Activated CD8-positive, alpha-beta memory T cell treated with anti-CD3 and anti-CD28 coated beads for 1 hour (primary cell): ENCODE results near the gene LAMB3.

Experiments used
- DNase-seq, 2 donors: peaks; one replicate each; pipeline ENCODE4 v3.0.0-alpha.2; 2020; ENCODE audit warnings: low read depth in 1 of 2; ENCODE audit errors: extremely low read depth in 1 of 2

LAMB3 gene

GRCh38 chr1:209619696-209620486 is 32.3 kb downstream of the LAMB3 start:
- no peak for DNase-seq

GRCh38 chr1:209618756-209619420 is 33.3 kb downstream of the LAMB3 start:
- DNase-seq: no peak

GRCh38 chr1:209618291-209618690 is 33.9 kb downstream of the LAMB3 start:
- DNase-seq: no peak

DNA sequence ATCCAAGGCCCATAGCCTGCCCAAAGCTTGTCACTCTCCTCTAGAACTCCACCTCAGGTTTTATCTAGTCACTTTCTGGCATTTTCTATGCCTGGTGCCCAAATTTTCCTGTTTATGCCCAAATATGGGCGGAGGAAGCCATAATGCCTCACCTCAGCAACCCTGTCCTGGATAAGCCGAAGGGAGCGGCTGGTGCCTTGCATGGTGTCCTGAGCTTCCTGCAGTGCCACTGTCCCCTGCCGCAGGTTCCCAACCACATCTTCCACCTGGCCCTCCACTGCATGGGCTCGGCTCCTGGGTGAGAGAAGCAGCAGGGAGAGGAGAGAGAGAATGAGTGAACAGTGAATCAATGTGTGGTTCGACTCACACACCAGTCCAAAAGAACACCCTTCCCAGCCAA is 34.5 kb downstream of the LAMB3 start:
- DNase-seq: no peak

GRCh38 chr1:209617047-209617673 is 35.1 kb downstream of the LAMB3 start:
- DNase-seq: no peak

DNA sequence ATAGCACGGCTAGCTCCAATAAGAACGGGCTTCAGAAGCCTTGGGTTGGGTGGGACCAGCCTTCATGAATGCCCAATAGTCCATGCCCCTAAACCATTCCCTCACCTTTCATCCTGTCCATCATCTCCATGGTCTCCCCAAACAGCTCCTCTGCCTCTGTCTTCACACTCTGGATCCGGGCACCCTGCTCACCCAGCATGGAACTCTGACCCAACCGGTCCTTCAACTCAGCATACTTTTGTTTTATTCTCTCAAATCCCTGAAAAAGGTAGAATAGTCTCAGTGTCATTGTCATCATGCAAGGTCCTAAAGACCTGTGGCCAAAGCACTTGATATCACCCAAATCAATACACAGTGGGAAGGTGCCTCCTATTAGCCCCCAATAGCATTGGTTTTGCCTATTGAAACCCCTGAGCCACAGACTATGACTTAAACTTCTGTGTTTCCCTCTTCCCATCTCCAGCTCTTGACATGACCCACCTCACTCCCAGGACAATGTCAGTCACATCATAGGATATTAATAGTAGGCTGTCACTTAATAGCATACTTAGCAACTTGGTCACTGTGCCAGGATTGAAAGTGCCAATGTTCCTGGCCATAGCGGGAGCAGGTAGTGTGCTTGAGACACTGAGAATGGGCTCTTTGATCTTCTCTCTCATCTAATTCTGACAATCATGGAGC is 35.7 kb downstream of the LAMB3 start:
- DNase-seq: no peak

GRCh38 chr1:209614906-209615305 is 37.3 kb downstream of the LAMB3 start:
- no peak for DNase-seq

- DNase-seq: no peak
These were observed 38.1 kb downstream of the LAMB3 start for GRCh38 chr1:209614151-209614420.

DNA sequence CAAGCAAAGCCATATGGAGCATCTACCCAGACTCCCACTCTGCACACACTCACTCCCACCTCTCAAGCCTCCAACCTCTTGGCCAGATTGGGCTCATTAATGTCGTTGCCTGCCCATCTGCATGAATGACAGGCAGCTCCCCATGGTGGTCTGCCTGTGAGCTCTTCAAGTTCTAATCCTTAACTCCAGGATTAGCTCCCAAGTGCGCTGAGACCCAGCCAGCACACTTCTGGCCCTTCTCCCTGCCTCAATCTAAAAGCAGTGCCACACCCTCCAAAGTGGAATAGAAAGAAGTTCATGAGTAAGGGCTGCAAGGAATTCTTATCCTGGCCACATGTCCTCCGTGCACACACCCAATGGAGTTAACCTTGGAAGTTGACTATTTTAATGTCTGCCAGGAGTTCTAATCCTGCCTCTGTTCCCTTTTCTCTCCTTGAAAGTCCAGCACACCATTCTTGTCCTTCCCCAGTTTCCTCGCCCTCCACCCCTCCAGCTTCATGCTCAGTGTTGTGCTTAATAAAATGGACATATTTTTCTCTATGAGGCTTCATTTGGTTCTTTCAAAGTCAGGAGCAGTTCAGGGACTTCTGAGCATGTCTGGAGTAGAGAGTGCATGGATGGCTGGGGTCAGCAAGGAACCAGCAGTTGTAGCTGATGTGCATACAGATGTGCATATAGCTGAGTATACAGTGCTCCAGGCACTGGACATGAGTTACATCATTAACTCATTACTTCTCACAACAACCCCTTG is 38.6 kb downstream of the LAMB3 start:
- DNase-seq: no peak

- DNase-seq: no peak
These were observed 39.4 kb downstream of the LAMB3 start for GRCh38 chr1:209612646-209613399.

DNA sequence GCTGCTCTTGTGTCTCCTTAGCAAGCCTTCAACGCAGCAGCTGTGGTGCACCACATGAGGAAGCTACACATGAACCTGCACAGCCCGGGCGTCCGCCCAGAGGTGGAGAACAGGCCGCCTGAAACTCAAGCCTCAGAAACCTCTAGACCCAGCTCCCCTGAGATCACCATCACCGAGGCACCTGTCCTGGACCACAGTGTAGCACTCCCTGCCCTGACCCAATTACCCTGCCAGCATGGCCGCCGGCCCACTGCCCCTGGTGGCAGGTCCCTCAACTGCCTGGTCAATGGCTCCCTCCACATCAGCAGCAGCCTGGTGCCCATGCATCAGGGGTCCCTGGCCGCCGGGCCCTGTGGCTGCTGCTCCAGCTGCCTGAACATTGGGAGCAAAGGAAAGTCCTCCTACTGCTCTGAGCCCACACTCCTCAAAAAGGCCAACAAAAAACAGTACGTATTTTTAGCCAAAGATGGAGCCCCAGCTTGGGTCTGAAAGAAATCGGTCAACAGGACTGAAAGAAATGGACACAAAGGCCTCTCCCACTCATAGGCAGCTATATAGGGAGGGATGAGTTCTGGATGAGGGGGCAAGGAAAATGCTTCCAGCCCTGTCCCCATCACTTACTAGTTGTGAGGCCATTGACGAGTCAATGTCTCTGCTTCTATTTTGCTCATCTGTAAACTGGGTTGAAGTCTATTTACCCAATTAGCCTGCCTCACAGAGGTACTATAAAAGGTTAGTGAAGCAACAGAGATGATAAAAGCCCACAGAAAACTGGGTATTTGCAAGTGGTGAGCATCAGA is 40.3 kb downstream of the LAMB3 start:
- no peak for DNase-seq

GRCh38 chr1:209610631-209610905 is 41.7 kb downstream of the LAMB3 start:
- DNase-seq: no peak

DNA sequence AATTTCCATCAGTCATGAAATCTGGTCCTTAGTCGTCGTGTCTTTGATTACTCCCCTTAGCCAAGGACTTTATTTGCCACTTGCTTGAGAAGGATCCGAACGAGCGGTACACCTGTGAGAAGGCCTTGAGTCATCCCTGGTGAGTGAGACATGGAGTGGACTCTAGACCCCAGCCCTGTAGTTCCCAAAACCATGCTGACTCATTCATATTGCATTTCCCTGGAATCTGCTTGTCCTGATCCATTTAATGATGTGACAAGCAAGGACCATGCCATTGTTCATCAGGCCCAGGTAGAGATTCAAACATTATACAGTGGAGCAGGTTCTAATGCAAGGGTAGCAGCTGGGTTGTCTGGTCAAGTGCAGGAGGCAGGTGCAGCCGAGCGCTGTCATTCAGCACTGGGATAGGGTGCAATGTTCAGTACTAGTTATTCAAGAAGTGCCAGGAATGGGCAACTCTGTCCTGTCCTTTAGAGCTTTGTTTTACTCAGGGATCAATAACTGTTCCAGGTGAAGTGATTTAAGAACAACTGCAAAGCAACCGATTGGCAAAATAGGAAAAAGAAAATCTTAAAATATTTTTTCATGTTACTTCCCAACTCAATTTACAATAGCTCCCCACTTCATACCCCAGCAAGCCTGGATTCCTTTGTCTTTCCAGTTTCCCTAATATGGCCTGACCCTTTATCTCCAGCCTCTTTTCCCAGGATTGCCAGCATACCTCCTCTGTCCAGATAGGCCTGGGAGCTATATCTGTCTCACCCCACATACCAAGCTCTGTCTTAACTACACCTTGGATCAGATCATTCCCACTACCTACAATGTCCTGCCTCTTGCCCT is 42.2 kb downstream of the LAMB3 start:
- no peak for DNase-seq

DNA sequence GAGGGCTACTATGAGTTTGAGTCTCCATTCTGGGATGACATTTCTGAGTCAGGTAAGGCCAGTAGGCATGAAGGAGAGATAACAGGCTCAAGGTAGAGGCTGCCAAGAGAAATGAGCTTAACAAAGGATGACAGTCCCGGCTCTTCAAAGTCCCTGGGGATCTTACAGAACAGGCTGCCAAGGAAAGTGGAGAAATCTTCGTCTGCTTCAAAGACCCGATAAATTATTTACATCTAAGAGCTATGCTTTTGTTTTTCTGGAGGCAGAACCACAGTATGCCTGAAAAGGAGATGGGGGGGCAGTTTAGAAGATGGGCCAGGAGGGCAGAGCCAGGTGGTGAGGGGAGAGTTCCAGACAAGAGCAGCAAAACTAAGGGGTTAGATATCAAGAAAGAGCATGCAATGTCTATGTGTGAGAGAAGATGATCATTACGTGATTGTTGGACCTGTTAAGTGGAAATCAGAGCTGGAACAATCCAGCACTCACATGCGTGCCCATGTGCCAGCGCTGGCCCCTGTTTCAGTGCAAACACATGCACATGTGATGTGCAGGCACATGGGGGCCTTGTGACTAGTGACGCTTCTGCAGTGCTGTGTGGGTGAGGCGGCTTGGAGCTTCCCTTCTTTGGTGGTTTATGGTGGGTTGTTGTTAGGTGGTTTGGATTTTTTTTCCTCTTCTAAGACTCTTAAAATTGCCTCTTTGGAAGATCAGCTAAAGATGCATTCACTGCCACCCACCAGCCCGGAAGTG is 43.0 kb downstream of the LAMB3 start:
- no peak for DNase-seq

- no peak for DNase-seq
These were observed 44.4 kb downstream of the LAMB3 start for GRCh38 chr1:209607795-209608178.

- no peak for DNase-seq
These were observed 45.0 kb downstream of the LAMB3 start for GRCh38 chr1:209607102-209607794.

- no peak for DNase-seq
These were observed 48.3 kb downstream of the LAMB3 start for GRCh38 chr1:209603877-209604276.
